Measurements from ENCODE around the gene CMTM8.

The CMTM8 gene

GRCh38 chr3:32381922-32382321 is 143.4 kb downstream of the CMTM8 start:
- Histone ChIP-seq H3K4me3 (ENCODE audit: low read depth in 1 of 2, low read length in 2 of 2) (no peak overlapping the region), H2AFZ (ENCODE audit: low read depth, low read length) (no peak overlapping the region), H3K4me1 (ENCODE audit: insufficient read depth, low read length) (no peaks in the 10 kb centered on the region), H3K4me2 (ENCODE audit: insufficient read depth, low read length) (no peak overlapping the region), H3K9me3 (ENCODE audit: insufficient read depth, low read length, severe bottlenecking) (no peaks in the 10 kb centered on the region), H3K9ac (ENCODE audit: low read depth, low read length) (no peak overlapping the region), H4K20me1 (ENCODE audit: insufficient read depth, low read length) (no peaks in the 10 kb centered on the region), H3K79me2 (ENCODE audit: insufficient read depth, low read length) (no peaks in the 10 kb centered on the region), H3K27ac (ENCODE audit: low read length) (no peak overlapping the region), H3K36me3 (ENCODE audit: insufficient read depth, low read length) (no peaks in the 10 kb centered on the region), H3K27me3 (ENCODE audit: insufficient read depth, low read length, poor library complexity) (no peaks in the 10 kb centered on the region)
- TF ChIP-seq, protein P1, sequence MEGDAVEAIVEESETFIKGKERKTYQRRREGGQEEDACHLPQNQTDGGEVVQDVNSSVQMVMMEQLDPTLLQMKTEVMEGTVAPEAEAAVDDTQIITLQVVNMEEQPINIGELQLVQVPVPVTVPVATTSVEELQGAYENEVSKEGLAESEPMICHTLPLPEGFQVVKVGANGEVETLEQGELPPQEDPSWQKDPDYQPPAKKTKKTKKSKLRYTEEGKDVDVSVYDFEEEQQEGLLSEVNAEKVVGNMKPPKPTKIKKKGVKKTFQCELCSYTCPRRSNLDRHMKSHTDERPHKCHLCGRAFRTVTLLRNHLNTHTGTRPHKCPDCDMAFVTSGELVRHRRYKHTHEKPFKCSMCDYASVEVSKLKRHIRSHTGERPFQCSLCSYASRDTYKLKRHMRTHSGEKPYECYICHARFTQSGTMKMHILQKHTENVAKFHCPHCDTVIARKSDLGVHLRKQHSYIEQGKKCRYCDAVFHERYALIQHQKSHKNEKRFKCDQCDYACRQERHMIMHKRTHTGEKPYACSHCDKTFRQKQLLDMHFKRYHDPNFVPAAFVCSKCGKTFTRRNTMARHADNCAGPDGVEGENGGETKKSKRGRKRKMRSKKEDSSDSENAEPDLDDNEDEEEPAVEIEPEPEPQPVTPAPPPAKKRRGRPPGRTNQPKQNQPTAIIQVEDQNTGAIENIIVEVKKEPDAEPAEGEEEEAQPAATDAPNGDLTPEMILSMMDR (IDR thresholded peaks at IDR 0.05; ENCODE audit: borderline replicate concordance, extremely low read depth, low read length, poor library complexity, severe bottlenecking), result no peak
- no peak for TF ChIP-seq EZH2 (IDR thresholded peaks at IDR 0.05; ENCODE audit: borderline replicate concordance, low read depth, low read length, severe bottlenecking)
- ATAC-seq (ENCODE audit: insufficient read depth, low read depth) (no peak), DNase-seq (no peak)

- H3K4me2 ChIP-seq (ENCODE audit: insufficient read depth, low read length), result no peak overlapping the region
- H3K9me3 ChIP-seq (ENCODE audit: insufficient read depth, low read length, severe bottlenecking), result no peaks in the 10 kb centered on the region
- H3K27me3 ChIP-seq (ENCODE audit: insufficient read depth, low read length, poor library complexity), result no peaks in the 10 kb centered on the region
- no peaks in the 10 kb centered on the region for H3K79me2 ChIP-seq (ENCODE audit: insufficient read depth, low read length)
- H2AFZ ChIP-seq (ENCODE audit: low read depth, low read length), result no peak overlapping the region
- H4K20me1 ChIP-seq (ENCODE audit: insufficient read depth, low read length), result no peaks in the 10 kb centered on the region
- ATAC-seq (ENCODE audit: insufficient read depth, low read depth) (no peak; the same call in 2 of the 3 replicates), DNase-seq (no peak)
- no peak overlapping the region for H3K9ac ChIP-seq (ENCODE audit: low read depth, low read length)
- no peak overlapping the region for H3K27ac ChIP-seq (ENCODE audit: low read length)
- no peak overlapping the region for H3K4me3 ChIP-seq (ENCODE audit: low read depth in 1 of 2, low read length in 2 of 2)
- no peak for TF ChIP-seq EZH2 (IDR thresholded peaks at IDR 0.05; ENCODE audit: borderline replicate concordance, low read depth, low read length, severe bottlenecking)
- TF ChIP-seq, protein P1 (IDR thresholded peaks at IDR 0.05; ENCODE audit: borderline replicate concordance, extremely low read depth, low read length, poor library complexity, severe bottlenecking), result no peak
- no peaks in the 10 kb centered on the region for H3K4me1 ChIP-seq (ENCODE audit: insufficient read depth, low read length)
- no peaks in the 10 kb centered on the region for H3K36me3 ChIP-seq (ENCODE audit: insufficient read depth, low read length)
Measured at GRCh38 chr3:32383136-32383711, 144.7 kb downstream of the CMTM8 start.

GRCh38 chr3:32384938-32385337 is 146.5 kb downstream of the CMTM8 start:
- no peaks in the 10 kb centered on the region for H3K36me3 ChIP-seq (ENCODE audit: insufficient read depth, low read length)
- ATAC-seq (ENCODE audit: insufficient read depth, low read depth), result no peak
- no peak overlapping the region for H2AFZ ChIP-seq (ENCODE audit: low read depth, low read length)
- H3K9me3 ChIP-seq (ENCODE audit: insufficient read depth, low read length, severe bottlenecking), result no peaks in the 10 kb centered on the region
- H4K20me1 ChIP-seq (ENCODE audit: insufficient read depth, low read length), result no peaks in the 10 kb centered on the region
- H3K4me3 ChIP-seq (ENCODE audit: low read depth in 1 of 2, low read length in 2 of 2), result no peak overlapping the region
- no peak for TF ChIP-seq EZH2 (IDR thresholded peaks at IDR 0.05; ENCODE audit: borderline replicate concordance, low read depth, low read length, severe bottlenecking)
- TF ChIP-seq, protein P1 (IDR thresholded peaks at IDR 0.05; ENCODE audit: borderline replicate concordance, extremely low read depth, low read length, poor library complexity, severe bottlenecking), result no peak
- H3K4me1 ChIP-seq (ENCODE audit: insufficient read depth, low read length), result no peaks in the 10 kb centered on the region
- no peak overlapping the region for H3K9ac ChIP-seq (ENCODE audit: low read depth, low read length)
- H3K79me2 ChIP-seq (ENCODE audit: insufficient read depth, low read length), result no peaks in the 10 kb centered on the region
- H3K4me2 ChIP-seq (ENCODE audit: insufficient read depth, low read length), result no peak overlapping the region
- no peak for DNase-seq
- H3K27ac ChIP-seq (ENCODE audit: low read length), result no peak overlapping the region
- no peaks in the 10 kb centered on the region for H3K27me3 ChIP-seq (ENCODE audit: insufficient read depth, low read length, poor library complexity)
